Measurements from ENCODE around the gene MMRN2. TPM values are rescaled to one million over a fixed set of nuclear protein-coding genes. Genes with fewer than 3 reads are reported as not detected.
"Not testable (repeated sequence)": the region's sequence is repeated elsewhere in the genome, so short reads cannot be mapped to it uniquely, and the experiment has no call there.

MMRN2 gene
- polyA plus RNA-seq, 1 of the 3 experiments (the other 2 are of a cell fraction): 0.05 TPM

DNA sequence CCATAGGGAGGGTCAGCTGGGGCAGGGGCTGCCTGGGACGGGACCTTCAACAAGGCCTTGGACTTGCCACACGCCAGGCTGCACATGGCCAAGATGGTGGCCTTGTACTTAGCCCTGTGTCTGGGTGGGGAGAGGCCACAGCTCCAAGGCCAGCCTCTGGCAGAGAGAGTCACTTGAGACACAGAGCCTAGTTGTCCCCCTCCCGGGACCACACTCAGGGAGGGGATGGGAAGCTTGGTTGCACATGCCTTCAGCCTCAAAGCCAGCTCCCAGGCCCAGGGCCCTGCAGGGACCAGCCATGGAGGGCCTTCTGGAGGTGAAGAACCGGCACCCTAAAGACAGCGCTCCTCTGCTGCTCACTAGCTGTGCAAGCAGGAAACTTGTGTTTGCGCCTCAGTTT is 16.7 kb downstream of the MMRN2 start (continued):
- TF ChIP-seq, protein P1, sequence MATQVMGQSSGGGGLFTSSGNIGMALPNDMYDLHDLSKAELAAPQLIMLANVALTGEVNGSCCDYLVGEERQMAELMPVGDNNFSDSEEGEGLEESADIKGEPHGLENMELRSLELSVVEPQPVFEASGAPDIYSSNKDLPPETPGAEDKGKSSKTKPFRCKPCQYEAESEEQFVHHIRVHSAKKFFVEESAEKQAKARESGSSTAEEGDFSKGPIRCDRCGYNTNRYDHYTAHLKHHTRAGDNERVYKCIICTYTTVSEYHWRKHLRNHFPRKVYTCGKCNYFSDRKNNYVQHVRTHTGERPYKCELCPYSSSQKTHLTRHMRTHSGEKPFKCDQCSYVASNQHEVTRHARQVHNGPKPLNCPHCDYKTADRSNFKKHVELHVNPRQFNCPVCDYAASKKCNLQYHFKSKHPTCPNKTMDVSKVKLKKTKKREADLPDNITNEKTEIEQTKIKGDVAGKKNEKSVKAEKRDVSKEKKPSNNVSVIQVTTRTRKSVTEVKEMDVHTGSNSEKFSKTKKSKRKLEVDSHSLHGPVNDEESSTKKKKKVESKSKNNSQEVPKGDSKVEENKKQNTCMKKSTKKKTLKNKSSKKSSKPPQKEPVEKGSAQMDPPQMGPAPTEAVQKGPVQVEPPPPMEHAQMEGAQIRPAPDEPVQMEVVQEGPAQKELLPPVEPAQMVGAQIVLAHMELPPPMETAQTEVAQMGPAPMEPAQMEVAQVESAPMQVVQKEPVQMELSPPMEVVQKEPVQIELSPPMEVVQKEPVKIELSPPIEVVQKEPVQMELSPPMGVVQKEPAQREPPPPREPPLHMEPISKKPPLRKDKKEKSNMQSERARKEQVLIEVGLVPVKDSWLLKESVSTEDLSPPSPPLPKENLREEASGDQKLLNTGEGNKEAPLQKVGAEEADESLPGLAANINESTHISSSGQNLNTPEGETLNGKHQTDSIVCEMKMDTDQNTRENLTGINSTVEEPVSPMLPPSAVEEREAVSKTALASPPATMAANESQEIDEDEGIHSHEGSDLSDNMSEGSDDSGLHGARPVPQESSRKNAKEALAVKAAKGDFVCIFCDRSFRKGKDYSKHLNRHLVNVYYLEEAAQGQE (IDR thresholded peaks at IDR 0.05; ENCODE audit: low read depth, low read length): no peak

DNA sequence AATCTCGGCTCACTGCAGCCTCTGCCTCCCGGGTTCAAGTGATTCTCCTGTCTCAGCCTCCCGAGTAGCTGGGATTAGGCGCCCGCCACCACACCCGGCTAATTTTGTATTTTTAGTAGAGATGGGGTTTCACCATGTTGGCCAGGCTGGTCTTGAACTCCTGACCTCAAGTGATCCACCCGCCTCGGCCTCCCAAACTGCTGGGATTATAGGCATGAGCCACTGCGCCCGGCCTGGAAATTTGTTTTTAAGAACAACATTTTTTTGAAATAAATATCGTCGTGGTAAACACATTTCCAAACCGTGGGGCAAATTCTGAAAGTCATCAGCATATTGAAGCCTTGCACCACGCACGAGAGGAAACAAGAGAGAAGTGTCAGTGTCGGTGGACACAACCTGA is 17.3 kb downstream of the MMRN2 start:
- H3K27ac ChIP-seq (ENCODE audit: low read depth in 2 of 2, low read length in 1 of 2); H3K4me3 ChIP-seq (ENCODE audit: low read depth in 2 of 2, low read length in 1 of 2); H2AFZ ChIP-seq (ENCODE audit: low read depth); H3K36me3 ChIP-seq (replicated peaks in 1 of 2; ENCODE audit: control insufficient read depth in 1 of 2, insufficient read depth in 2 of 2, low read length in 1 of 2); H3K9me2 ChIP-seq; H3K27me3 ChIP-seq (ENCODE audit: insufficient read depth); POLR2A ChIA-PET; H3K9me3 ChIP-seq; H4K20me1 ChIP-seq (ENCODE audit: insufficient read depth); H3K79me2 ChIP-seq (ENCODE audit: insufficient read depth); H3K4me1 ChIP-seq (ENCODE audit: control insufficient read depth in 1 of 2, insufficient read depth in 2 of 2, low read depth in 1 of 2, low read length in 1 of 2); DNase-seq; H3K9ac ChIP-seq; H3K4me2 ChIP-seq: not testable (repeated sequence)
- CTCF ChIA-PET: interaction anchor here (0.6 to 4.5 kb wide), 15 partner anchors 8 to 298 kb away, joined by 3 to 23 read pairs (median 4); no protein-coding TSS in a partner anchor
- peaks cover 11% of the 10 kb centered on the region for H3F3A ChIP-seq (replicated peaks; ENCODE audit: insufficient read depth)
- WGBS (ENCODE audit: low lambda C conversion rate): 84% methylated on average over 16 of the region's 16 CpGs

DNA sequence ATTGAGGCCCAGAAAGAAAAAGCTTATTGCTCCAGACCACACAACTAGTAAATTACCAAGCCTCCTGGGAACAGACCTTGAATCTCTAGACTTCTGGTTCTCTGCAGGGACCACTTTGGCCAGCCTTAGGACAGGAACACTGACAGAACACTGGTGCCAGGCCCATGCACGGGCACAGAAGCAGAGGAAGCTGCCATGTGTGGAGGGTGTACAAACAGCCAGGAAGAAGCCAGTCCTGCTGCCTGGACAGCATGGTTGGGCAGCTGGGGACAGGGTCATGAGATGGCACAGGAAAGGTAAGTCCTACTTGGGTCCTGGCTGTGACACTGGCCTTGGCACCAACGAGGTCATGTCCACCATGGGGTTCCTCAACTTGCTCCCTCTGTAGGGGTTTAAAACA is 19.2 kb downstream of the MMRN2 start:
- CTCF ChIA-PET: interaction anchor here (0.6 to 4.5 kb wide), 17 partner anchors 9 to 568 kb away, joined by 3 to 23 read pairs (median 4); partner anchors contain the start of genes MMRN2 and SNCG
- WGBS (ENCODE audit: low lambda C conversion rate): 100% methylated on average over 1 of the region's 2 CpGs
- POLR2A ChIA-PET: no interaction called here

More for the DNA sequence above, 19.2 kb downstream of the MMRN2 start:
- no peaks in the 10 kb centered on the region for H3K36me3 ChIP-seq (replicated peaks in 1 of 2; ENCODE audit: control insufficient read depth in 1 of 2, insufficient read depth in 2 of 2, low read length in 1 of 2)
- no peak overlapping the region for H3K27ac ChIP-seq (ENCODE audit: low read depth in 2 of 2, low read length in 1 of 2)
- no peaks in the 10 kb centered on the region for H3K9me3 ChIP-seq
- H4K20me1 ChIP-seq (ENCODE audit: insufficient read depth): no peaks in the 10 kb centered on the region
- H3K4me1 ChIP-seq (ENCODE audit: control insufficient read depth in 1 of 2, insufficient read depth in 2 of 2, low read depth in 1 of 2, low read length in 1 of 2): no peaks in the 10 kb centered on the region
- TF ChIP-seq NFIC (IDR thresholded peaks at IDR 0.05; ENCODE audit: borderline replicate concordance) (no peak), FOSL2 (IDR thresholded peaks at IDR 0.05; ENCODE audit: borderline replicate concordance, low read depth) (no peak), NRF1 (IDR thresholded peaks at IDR 0.05; ENCODE audit: low read depth, low read length) (no peak), TCF12 (IDR thresholded peaks at IDR 0.05) (no peak), TEAD4 (IDR thresholded peaks at IDR 0.05; ENCODE audit: borderline replicate concordance, insufficient read depth) (no peak), YY1 (IDR thresholded peaks at IDR 0.05; ENCODE audit: low read depth) (no peak), EZH2phosphoT487 (IDR thresholded peaks at IDR 0.05; ENCODE audit: borderline replicate concordance, low read depth) (no peak), GATA2 (CRISPR knock-in tag; IDR thresholded peaks at IDR 0.05) (no peak), RCOR1 (IDR thresholded peaks at IDR 0.05; ENCODE audit: low read length) (no peak), RAD21 (IDR thresholded peaks at IDR 0.05; ENCODE audit: low read length) (no peak), JUND (IDR thresholded peaks at IDR 0.05) (no peak)
- TF ChIP-seq, protein P2, sequence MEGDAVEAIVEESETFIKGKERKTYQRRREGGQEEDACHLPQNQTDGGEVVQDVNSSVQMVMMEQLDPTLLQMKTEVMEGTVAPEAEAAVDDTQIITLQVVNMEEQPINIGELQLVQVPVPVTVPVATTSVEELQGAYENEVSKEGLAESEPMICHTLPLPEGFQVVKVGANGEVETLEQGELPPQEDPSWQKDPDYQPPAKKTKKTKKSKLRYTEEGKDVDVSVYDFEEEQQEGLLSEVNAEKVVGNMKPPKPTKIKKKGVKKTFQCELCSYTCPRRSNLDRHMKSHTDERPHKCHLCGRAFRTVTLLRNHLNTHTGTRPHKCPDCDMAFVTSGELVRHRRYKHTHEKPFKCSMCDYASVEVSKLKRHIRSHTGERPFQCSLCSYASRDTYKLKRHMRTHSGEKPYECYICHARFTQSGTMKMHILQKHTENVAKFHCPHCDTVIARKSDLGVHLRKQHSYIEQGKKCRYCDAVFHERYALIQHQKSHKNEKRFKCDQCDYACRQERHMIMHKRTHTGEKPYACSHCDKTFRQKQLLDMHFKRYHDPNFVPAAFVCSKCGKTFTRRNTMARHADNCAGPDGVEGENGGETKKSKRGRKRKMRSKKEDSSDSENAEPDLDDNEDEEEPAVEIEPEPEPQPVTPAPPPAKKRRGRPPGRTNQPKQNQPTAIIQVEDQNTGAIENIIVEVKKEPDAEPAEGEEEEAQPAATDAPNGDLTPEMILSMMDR (IDR thresholded peaks at IDR 0.05): no peak
- TF ChIP-seq, protein P3, sequence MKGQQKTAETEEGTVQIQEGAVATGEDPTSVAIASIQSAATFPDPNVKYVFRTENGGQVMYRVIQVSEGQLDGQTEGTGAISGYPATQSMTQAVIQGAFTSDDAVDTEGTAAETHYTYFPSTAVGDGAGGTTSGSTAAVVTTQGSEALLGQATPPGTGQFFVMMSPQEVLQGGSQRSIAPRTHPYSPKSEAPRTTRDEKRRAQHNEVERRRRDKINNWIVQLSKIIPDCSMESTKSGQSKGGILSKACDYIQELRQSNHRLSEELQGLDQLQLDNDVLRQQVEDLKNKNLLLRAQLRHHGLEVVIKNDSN (IDR thresholded peaks at IDR 0.05; ENCODE audit: borderline replicate concordance, low read depth): no peak
- H3K27me3 ChIP-seq (ENCODE audit: insufficient read depth): no peaks in the 10 kb centered on the region
- H3F3A ChIP-seq (replicated peaks; ENCODE audit: insufficient read depth): peaks cover 11% of the 10 kb centered on the region
- H3K9ac ChIP-seq: no peak overlapping the region
- no peak overlapping the region for H3K4me3 ChIP-seq (ENCODE audit: low read depth in 2 of 2, low read length in 1 of 2)
- no peak overlapping the region; the same call in 1 of the 2 replicates for H2AFZ ChIP-seq (ENCODE audit: low read depth)
- DNase-seq: no peak
- no peak overlapping the region for H3K4me2 ChIP-seq
- H3K9me2 ChIP-seq: no peaks in the 10 kb centered on the region
- no peaks in the 10 kb centered on the region for H3K79me2 ChIP-seq (ENCODE audit: insufficient read depth)
